ENCODE data around the gene NTRK3.

Gene NTRK3

GRCh38 chr15:88174571-88174970 lies 82.0 kb downstream of the NTRK3 start:
- no peak for DNase-seq

GRCh38 chr15:88166082-88166993 lies 90.2 kb downstream of the NTRK3 start:
- peak in 1 of 2 donors; percentile 11 for DNase-seq

GRCh38 chr15:88161636-88162035 lies 94.9 kb downstream of the NTRK3 start:
- DNase-seq: no peak

- no peak for DNase-seq
Measured at GRCh38 chr15:88155310-88155709, 101.2 kb downstream of the NTRK3 start.

- no peak for DNase-seq
Measured at GRCh38 chr15:88152672-88153071, 103.9 kb downstream of the NTRK3 start.

GRCh38 chr15:88147760-88148159 lies 108.8 kb downstream of the NTRK3 start:
- no peak for DNase-seq

GRCh38 chr15:88144921-88145653 lies 111.5 kb downstream of the NTRK3 start:
- no peak for DNase-seq

GRCh38 chr15:88142121-88142520 lies 114.4 kb downstream of the NTRK3 start:
- DNase-seq: no peak

- DNase-seq: no peak
Measured at GRCh38 chr15:88141269-88141889, 115.2 kb downstream of the NTRK3 start.

GRCh38 chr15:88140398-88140797 lies 116.1 kb downstream of the NTRK3 start:
- DNase-seq: no peak

- DNase-seq: no peak
Measured at GRCh38 chr15:88139936-88140335, 116.6 kb downstream of the NTRK3 start.

GRCh38 chr15:88133795-88134194 lies 122.7 kb downstream of the NTRK3 start:
- DNase-seq: no peak

- DNase-seq: no peak
Measured at GRCh38 chr15:88132499-88132898, 124.0 kb downstream of the NTRK3 start.

- no peak for DNase-seq
Measured at GRCh38 chr15:88131937-88132336, 124.6 kb downstream of the NTRK3 start.

GRCh38 chr15:88127432-88127790 lies 129.1 kb downstream of the NTRK3 start:
- no peak for DNase-seq

GRCh38 chr15:88126695-88127431 lies 129.7 kb downstream of the NTRK3 start:
- no peak for DNase-seq

GRCh38 chr15:88125576-88125975 lies 131.0 kb downstream of the NTRK3 start:
- no peak for DNase-seq

- DNase-seq: no peak
Measured at GRCh38 chr15:88124199-88124598, 132.3 kb downstream of the NTRK3 start.

GRCh38 chr15:88121968-88122530 lies 134.5 kb downstream of the NTRK3 start:
- no peak for DNase-seq

GRCh38 chr15:88120026-88120425 lies 136.5 kb downstream of the NTRK3 start:
- DNase-seq: no peak

- no peak for DNase-seq
Measured at GRCh38 chr15:88118741-88119140, 137.8 kb downstream of the NTRK3 start.

- DNase-seq: no peak
Measured at GRCh38 chr15:88118035-88118434, 138.5 kb downstream of the NTRK3 start.

All from stimulated activated CD4-positive, alpha-beta T cell treated with anti-CD3 and anti-CD28 coated beads, Interleukin-2, amount 100 ng/mL, for 24 hours (primary cell).